ENCODE measurements around the gene UBR1. TPM values are rescaled to one million over a fixed set of nuclear protein-coding genes. Genes with fewer than 3 reads are reported as not detected.

UBR1 gene
- total RNA-seq, 6 experiments from 2014 or later, result 24.6 to 30.1 (median 26.8) TPM

GRCh38 chr15:43070249-43070648, 35.6 kb downstream of the UBR1 start:
- Mint-ChIP-seq H3K36me3 (ENCODE audit: low read depth) (peaks cover 47% of the 10 kb centered on the region), H3K27me3 (ENCODE audit: insufficient read depth) (no peaks in the 10 kb centered on the region), H3K4me3 (no peak overlapping the region), H3K4me1 (ENCODE audit: low read depth) (no peaks in the 10 kb centered on the region), H3K27ac (no peak overlapping the region), H3K9me3 (no peaks in the 10 kb centered on the region)
- TF ChIP-seq CTCF (IDR thresholded peaks at IDR 0.05), result no peak
- no peak for DNase-seq

GRCh38 chr15:43067717-43068461, 37.9 kb downstream of the UBR1 start:
- Mint-ChIP-seq H3K36me3 (ENCODE audit: low read depth) (peaks cover 49% of the 10 kb centered on the region), H3K27me3 (ENCODE audit: insufficient read depth) (peaks cover 2% of the 10 kb centered on the region; the same call in 1 of the 2 replicates), H3K4me1 (ENCODE audit: low read depth) (no peaks in the 10 kb centered on the region), H3K9me3 (no peaks in the 10 kb centered on the region), H3K27ac (no peak overlapping the region), H3K4me3 (no peak overlapping the region)
- TF ChIP-seq CTCF (IDR thresholded peaks at IDR 0.05), result no peak
- no peak for DNase-seq

- Mint-ChIP-seq H3K27me3 (ENCODE audit: insufficient read depth) (peaks cover 2% of the 10 kb centered on the region; the same call in 1 of the 2 replicates), H3K4me1 (ENCODE audit: low read depth) (no peaks in the 10 kb centered on the region), H3K36me3 (ENCODE audit: low read depth) (peaks cover 24% of the 10 kb centered on the region), H3K4me3 (no peak overlapping the region), H3K27ac (no peak overlapping the region), H3K9me3 (no peaks in the 10 kb centered on the region)
- no peak for DNase-seq
- TF ChIP-seq CTCF (IDR thresholded peaks at IDR 0.05), result no peak
Observed at GRCh38 chr15:43056696-43057095, 49.1 kb downstream of the UBR1 start.

GRCh38 chr15:43052860-43053259, 53.0 kb downstream of the UBR1 start:
- TF ChIP-seq CTCF (IDR thresholded peaks at IDR 0.05), result no peak
- no peaks in the 10 kb centered on the region for H3K4me1 Mint-ChIP-seq (ENCODE audit: low read depth)
- no peak for DNase-seq
- H3K27me3 Mint-ChIP-seq (ENCODE audit: insufficient read depth), result peaks cover 2% of the 10 kb centered on the region; the same call in 1 of the 2 replicates
- H3K9me3 Mint-ChIP-seq, result no peaks in the 10 kb centered on the region
- H3K4me3 Mint-ChIP-seq, result no peak overlapping the region
- no peak overlapping the region for H3K27ac Mint-ChIP-seq
- peaks cover 21% of the 10 kb centered on the region for H3K36me3 Mint-ChIP-seq (ENCODE audit: low read depth)

GRCh38 chr15:43048935-43049334, 56.9 kb downstream of the UBR1 start:
- H3K36me3 Mint-ChIP-seq (ENCODE audit: low read depth), result peaks cover 14% of the 10 kb centered on the region
- TF ChIP-seq CTCF (IDR thresholded peaks at IDR 0.05), result no peak

More at GRCh38 chr15:43048935-43049334, 56.9 kb downstream of the UBR1 start:
- Mint-ChIP-seq H3K27ac (no peak overlapping the region), H3K9me3 (no peaks in the 10 kb centered on the region), H3K4me3 (no peak overlapping the region), H3K27me3 (ENCODE audit: insufficient read depth) (no peaks in the 10 kb centered on the region), H3K4me1 (ENCODE audit: low read depth) (no peaks in the 10 kb centered on the region)
- DNase-seq, result no peak

Data from HFFc6 (cell line).